H9 (cell line): ENCODE data around the gene KIAA0930. TPM values are rescaled to one million over a fixed set of nuclear protein-coding genes. Genes with fewer than 3 reads are reported as not detected.
A peak's percentile ranks its signal among the peaks of the same experiment; 100 is the strongest.

Source experiments
- DNase-seq: peaks from one replicate; pipeline ENCODE4 v3.0.0-alpha.2; 2017
- H2AFZ ChIP-seq: one replicate; pipeline ENCODE4 v1.6.1; 2013; ENCODE audit warnings: mild to moderate bottlenecking, low read length, control low read depth, moderate library complexity
- H2AK5ac ChIP-seq: 2 replicates; pipeline ENCODE4 v1.6.1; 2013; ENCODE audit warnings: low read length, control low read depth, mixed read lengths; ENCODE audit not compliant: insufficient read length
- H2BK120ac ChIP-seq: one replicate; pipeline ENCODE4 v1.6.1; 2013; ENCODE audit warnings: low read depth, mild to moderate bottlenecking, low read length, control low read depth, inconsistent platforms; ENCODE audit not compliant: poor library complexity, severe bottlenecking
- H2BK12ac ChIP-seq: 2 replicates; pipeline ENCODE4 v1.6.1; 2013; ENCODE audit warnings: low read length, control low read depth, mixed read lengths, low read depth; ENCODE audit not compliant: insufficient read length
- H2BK15ac ChIP-seq: 2 replicates; pipeline ENCODE4 v1.6.1; 2013; ENCODE audit warnings: low read depth, low read length, control low read depth
- H2BK20ac ChIP-seq: one replicate; pipeline ENCODE4 v1.6.1; 2013; ENCODE audit warnings: low read depth, mild to moderate bottlenecking, low read length, control low read depth, inconsistent platforms; ENCODE audit not compliant: poor library complexity, severe bottlenecking
- H2BK5ac ChIP-seq: 2 replicates; pipeline ENCODE4 v1.6.1; 2013; ENCODE audit warnings: low read length, control low read depth, mixed read lengths; ENCODE audit not compliant: insufficient read length
- H3K14ac ChIP-seq: 2 replicates; pipeline ENCODE4 v1.6.1; 2013; ENCODE audit warnings: low read length, control low read depth; ENCODE audit not compliant: insufficient read depth
- H3K18ac ChIP-seq: 2 replicates; pipeline ENCODE4 v1.6.1; 2013; ENCODE audit warnings: low read depth, mild to moderate bottlenecking, mixed read lengths, low read length, control low read depth; ENCODE audit not compliant: insufficient read length
- H3K23ac ChIP-seq: 2 replicates; pipeline ENCODE4 v1.6.1; 2013; ENCODE audit warnings: low read length, control low read depth, mixed read lengths, low read depth; ENCODE audit not compliant: insufficient read length
- H3K23me2 ChIP-seq: 2 replicates; pipeline ENCODE4 v1.6.1; 2013; ENCODE audit warnings: low read depth, mild to moderate bottlenecking, mixed read lengths, low read length, control low read depth; ENCODE audit not compliant: insufficient read length, poor library complexity, severe bottlenecking
- H3K27ac ChIP-seq: 2 replicates; pipeline ENCODE4 v1.5.1; 2013; ENCODE audit warnings: low read length, control low read depth, mixed read lengths, low read depth; ENCODE audit not compliant: insufficient read length
- H3K27me3 ChIP-seq: 2 replicates; pipeline ENCODE4 v1.6.1; 2013; ENCODE audit warnings: low read length, control low read depth, inconsistent platforms; ENCODE audit not compliant: insufficient read depth
- H3K4ac ChIP-seq: 2 replicates; pipeline ENCODE4 v1.6.1; 2013; ENCODE audit warnings: low read depth, mild to moderate bottlenecking, control low read depth, inconsistent platforms, low read length, moderate library complexity
- H3K4me1 ChIP-seq: 2 replicates; pipeline ENCODE4 v1.6.1; 2013; ENCODE audit warnings: low read length, control low read depth, inconsistent platforms; ENCODE audit not compliant: insufficient read depth
- H3K4me2 ChIP-seq: 2 replicates; pipeline ENCODE4 v1.6.1; 2013; ENCODE audit warnings: low read length, control low read depth, mixed read lengths; ENCODE audit not compliant: insufficient read length, insufficient read depth
- H3K56ac ChIP-seq: 2 replicates; pipeline ENCODE4 v1.6.1; 2013; ENCODE audit warnings: low read depth, mild to moderate bottlenecking, mixed read lengths, low read length, control low read depth; ENCODE audit not compliant: insufficient read length
- H3K79me1 ChIP-seq: 2 replicates; pipeline ENCODE4 v1.6.1; 2013; ENCODE audit warnings: low read depth, mild to moderate bottlenecking, moderate library complexity, low read length, control low read depth, inconsistent platforms; ENCODE audit not compliant: insufficient read depth, poor library complexity, severe bottlenecking
- H3K79me2 ChIP-seq: 2 replicates; pipeline ENCODE4 v1.6.1; 2013; ENCODE audit warnings: low read length, control low read depth, inconsistent platforms; ENCODE audit not compliant: insufficient read depth
- H3K9ac ChIP-seq: 2 replicates; pipeline ENCODE4 v1.6.1; 2013; ENCODE audit warnings: low read length, control low read depth, mixed read lengths; ENCODE audit not compliant: insufficient read length; ENCODE audit errors: extremely low read depth
- H3K9me3 ChIP-seq: one replicate; pipeline ENCODE4 v1.6.1; 2013; ENCODE audit warnings: low read depth, low read length, inconsistent platforms; ENCODE audit not compliant: control insufficient read depth
- H3T11ph ChIP-seq: one replicate; pipeline ENCODE4 v1.6.1; 2013; ENCODE audit warnings: mild to moderate bottlenecking, low read length, control low read depth, inconsistent platforms
- H4K20me1 ChIP-seq: one replicate; pipeline ENCODE4 v1.6.1; 2013; ENCODE audit not compliant: control insufficient read depth, insufficient read length, insufficient read depth
- H4K5ac ChIP-seq: 2 replicates; pipeline ENCODE4 v1.6.1; 2013; ENCODE audit warnings: low read depth, mild to moderate bottlenecking, mixed read lengths, low read length, control low read depth; ENCODE audit not compliant: insufficient read length
- H4K8ac ChIP-seq: replicated peaks from 2 replicates; pipeline ENCODE4 v1.6.1; 2013; ENCODE audit warnings: low read length, control low read depth, mixed read lengths, low read depth; ENCODE audit not compliant: insufficient read length
- H4K91ac ChIP-seq: 2 replicates; pipeline ENCODE4 v1.6.1; 2013; ENCODE audit warnings: low read depth, mild to moderate bottlenecking, moderate library complexity, mixed read lengths, low read length, control low read depth; ENCODE audit not compliant: insufficient read length
- H3K27ac Mint-ChIP-seq, 3 experiments: 2 replicates in 2 of 3; 3 replicates in 1 of 3; pipeline ENCODE4 v1.8.0; 2020 to 2021; ENCODE audit warnings: mixed read lengths in 3 of 3, mild to moderate bottlenecking in 1 of 3, moderate library complexity in 1 of 3
- H3K27me3 Mint-ChIP-seq: 2 replicates; pipeline ENCODE4 v1.8.0; 2021; ENCODE audit warnings: low read depth, mild to moderate bottlenecking, moderate library complexity, mixed read lengths
- H3K36me3 Mint-ChIP-seq, 3 experiments: 2 replicates in 2 of 3; 3 replicates in 1 of 3; pipeline ENCODE4 v1.8.0; 2020 to 2021; ENCODE audit warnings: low read depth in 3 of 3, mixed read lengths in 3 of 3; ENCODE audit not compliant: insufficient read depth in 1 of 3
- H3K4me1 Mint-ChIP-seq, 2 experiments: 2 replicates each; pipeline ENCODE4 v1.8.0; 2020; ENCODE audit warnings: mixed read lengths in 2 of 2
- H3K4me3 Mint-ChIP-seq, 2 experiments: 2 replicates in 1 of 2; 3 replicates in 1 of 2; pipeline ENCODE4 v1.8.0; 2020 to 2021; ENCODE audit warnings: mild to moderate bottlenecking in 2 of 2, mixed read lengths in 2 of 2, moderate library complexity in 1 of 2
- H3K9me3 Mint-ChIP-seq, 2 experiments: 2 replicates in 1 of 2; 3 replicates in 1 of 2; pipeline ENCODE4 v1.8.0; 2020; ENCODE audit warnings: mild to moderate bottlenecking in 2 of 2, mixed read lengths in 2 of 2, moderate library complexity in 1 of 2
- WGBS: extraction: QIAGEN DNeasy Blood & Tissue Kit; methylation state at CpG from one replicate; pipeline ENCODE4 v1.1.7; 2013; ENCODE audit warnings: missing lambda C conversion rate, low lambda C conversion rate, mixed read lengths; ENCODE audit not compliant: insufficient read length; ENCODE audit errors: extremely low coverage; 5-methylcytosine and 5-hydroxymethylcytosine counted together
- total RNA-seq: library from RNA; stranded (reverse); gene quantifications from 2 replicates; pipeline ENCODE4 v1.2.1, GENCODE V29; 2021
- TF ChIP-seq, protein P1 (sequence below): fragments of 200-600 bp; sonication (generic); conservative IDR thresholded peaks from 3 replicates; pipeline ENCODE4 v1.8.0; 2021; ENCODE audit warnings: antibody characterized with exemption, mild to moderate bottlenecking

KIAA0930 gene
- total RNA-seq, 1 experiment from 2014 or later, result 46.2 TPM

DNA sequence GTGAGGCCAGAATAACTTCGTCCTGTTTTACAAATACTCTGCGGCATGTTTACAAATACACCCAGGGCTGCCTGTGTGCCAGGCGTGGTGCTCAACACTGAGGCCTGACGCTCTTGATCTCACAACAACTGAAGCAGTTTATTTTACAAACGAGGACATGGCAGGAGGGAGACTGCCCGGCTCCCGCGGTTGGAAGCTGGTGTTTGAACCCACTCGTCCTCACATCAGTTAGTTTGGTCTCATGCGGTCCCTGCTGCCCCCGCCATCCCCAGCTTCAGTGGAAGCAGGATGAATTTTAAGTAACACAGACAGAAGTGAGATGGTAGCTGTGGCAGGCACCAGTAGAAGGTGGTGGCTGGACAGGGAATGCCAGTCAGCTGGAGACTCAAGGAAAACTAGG lies 16.4 kb downstream of the KIAA0930 start:
- no peak for DNase-seq
- no peak overlapping the region for H3K23ac ChIP-seq
- no peaks in the 10 kb centered on the region for H3K36me3 Mint-ChIP-seq
- no peaks in the 10 kb centered on the region for H3K9me3 Mint-ChIP-seq
- no peak overlapping the region; the same call in 1 of the 2 replicates for H3K14ac ChIP-seq
- no peak overlapping the region for H4K5ac ChIP-seq
- H2BK120ac ChIP-seq, result no peak overlapping the region
- no peak overlapping the region for H2BK5ac ChIP-seq
- no peaks in the 10 kb centered on the region for H3K4me1 ChIP-seq
- WGBS, result no CpG with 5 or more reads among the region's 11 CpGs
- H3K4me1 Mint-ChIP-seq, result peaks cover 34 to 49% of the 10 kb centered on the region in 2 experiments
- no peak overlapping the region for H4K8ac ChIP-seq
- TF ChIP-seq, protein P1, sequence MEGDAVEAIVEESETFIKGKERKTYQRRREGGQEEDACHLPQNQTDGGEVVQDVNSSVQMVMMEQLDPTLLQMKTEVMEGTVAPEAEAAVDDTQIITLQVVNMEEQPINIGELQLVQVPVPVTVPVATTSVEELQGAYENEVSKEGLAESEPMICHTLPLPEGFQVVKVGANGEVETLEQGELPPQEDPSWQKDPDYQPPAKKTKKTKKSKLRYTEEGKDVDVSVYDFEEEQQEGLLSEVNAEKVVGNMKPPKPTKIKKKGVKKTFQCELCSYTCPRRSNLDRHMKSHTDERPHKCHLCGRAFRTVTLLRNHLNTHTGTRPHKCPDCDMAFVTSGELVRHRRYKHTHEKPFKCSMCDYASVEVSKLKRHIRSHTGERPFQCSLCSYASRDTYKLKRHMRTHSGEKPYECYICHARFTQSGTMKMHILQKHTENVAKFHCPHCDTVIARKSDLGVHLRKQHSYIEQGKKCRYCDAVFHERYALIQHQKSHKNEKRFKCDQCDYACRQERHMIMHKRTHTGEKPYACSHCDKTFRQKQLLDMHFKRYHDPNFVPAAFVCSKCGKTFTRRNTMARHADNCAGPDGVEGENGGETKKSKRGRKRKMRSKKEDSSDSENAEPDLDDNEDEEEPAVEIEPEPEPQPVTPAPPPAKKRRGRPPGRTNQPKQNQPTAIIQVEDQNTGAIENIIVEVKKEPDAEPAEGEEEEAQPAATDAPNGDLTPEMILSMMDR, result no peak
- H3K4ac ChIP-seq, result no peak overlapping the region
- H3K27me3 Mint-ChIP-seq, result peaks cover 2% of the 10 kb centered on the region
- no peaks in the 10 kb centered on the region; the same call in 1 of the 2 replicates for H3K79me2 ChIP-seq
- H3K4me3 Mint-ChIP-seq, result no peak overlapping the region
- no peak overlapping the region for H3K4me2 ChIP-seq
- H3K27me3 ChIP-seq, result no peaks in the 10 kb centered on the region
- H2BK12ac ChIP-seq, result no peak overlapping the region
- H2AFZ ChIP-seq, result no peak overlapping the region
- no peak overlapping the region for H4K91ac ChIP-seq
- no peak overlapping the region for H3K56ac ChIP-seq
- H3K79me1 ChIP-seq, result no peaks in the 10 kb centered on the region
- H3K9ac ChIP-seq, result no peak overlapping the region
- H2BK15ac ChIP-seq, result no peak overlapping the region
- peak overlapping the region in 2 of 3 experiments; percentile 57 to 73; a peak in 4 of 7 replicates for H3K27ac Mint-ChIP-seq
- no peaks in the 10 kb centered on the region for H4K20me1 ChIP-seq
- no peak overlapping the region for H2BK20ac ChIP-seq
- no peak overlapping the region for H2AK5ac ChIP-seq
- no peak overlapping the region for H3T11ph ChIP-seq
- H3K9me3 ChIP-seq, result no peaks in the 10 kb centered on the region
- no peaks in the 10 kb centered on the region for H3K23me2 ChIP-seq
- H3K27ac ChIP-seq, result no peak overlapping the region
- no peak overlapping the region for H3K18ac ChIP-seq
